Lung (tissue), 12 donors: Measurements from ENCODE around the gene DHX40. TPM values are rescaled to one million over a fixed set of nuclear protein-coding genes. Genes with fewer than 3 reads are reported as not detected.

Experiments used
- ATAC-seq: fragments of 200-7000 bp; cut with Tn5 transposase; one replicate; pipeline ENCODE4 v1.9.1; 2020; ENCODE audit warnings: moderate number of reproducible peaks; ENCODE audit not compliant: insufficient read depth, low FRiP score
- DNase-seq, 3 donors: peaks; one replicate each; pipeline ENCODE4 v3.0.0-alpha.2; 2013 to 2017
- H3K27ac ChIP-seq, 2 donors: one replicate each; pipeline ENCODE4 v1.5.1; 2013; ENCODE audit warnings: mild to moderate bottlenecking in 2 of 2, moderate library complexity in 2 of 2, control low read depth in 1 of 2, inconsistent platforms in 1 of 2, low read depth in 1 of 2, low read length in 1 of 2
- H3K27me3 ChIP-seq, 3 donors: one replicate each; pipeline ENCODE4 v1.5.1; 2013; ENCODE audit warnings: low read length in 2 of 3; ENCODE audit not compliant: control insufficient read depth in 3 of 3, insufficient read depth in 3 of 3
- H3K36me3 ChIP-seq, 4 donors: one replicate each; pipeline ENCODE4 v1.5.1; 2013; ENCODE audit warnings: low read length in 4 of 4, mild to moderate bottlenecking in 1 of 4, moderate library complexity in 1 of 4; ENCODE audit not compliant: control insufficient read depth in 4 of 4, insufficient read depth in 4 of 4
- H3K4me1 ChIP-seq, 5 donors: one replicate each; pipeline ENCODE4 v1.5.1; 2013; ENCODE audit warnings: low read length in 5 of 5, mild to moderate bottlenecking in 2 of 5, moderate library complexity in 1 of 5; ENCODE audit not compliant: control insufficient read depth in 5 of 5, insufficient read depth in 5 of 5
- H3K4me3 ChIP-seq: one replicate; pipeline ENCODE4 v1.5.1; 2013; ENCODE audit warnings: mild to moderate bottlenecking, control low read depth, moderate library complexity
- H3K9ac ChIP-seq, 2 donors: one replicate each; pipeline ENCODE4 v1.5.1; 2013; ENCODE audit warnings: low read length in 2 of 2, control low read depth in 1 of 2; ENCODE audit not compliant: insufficient read depth in 1 of 2
- H3K9me3 ChIP-seq, 4 donors: one replicate each; pipeline ENCODE4 v1.5.1; 2013; ENCODE audit warnings: low read length in 3 of 4, mild to moderate bottlenecking in 1 of 4, moderate library complexity in 1 of 4; ENCODE audit not compliant: control insufficient read depth in 4 of 4, insufficient read depth in 3 of 4
- CTCF ChIP-seq: IDR thresholded peaks from 2 replicates; pipeline ENCODE4 v1.5.1; 2012; ENCODE audit warnings: mild to moderate bottlenecking; ENCODE audit errors: control extremely low read depth, extremely low read depth
- WGBS, 2 donors: extraction: QIAGEN DNeasy Blood & Tissue Kit; methylation state at CpG; one replicate each; pipeline ENCODE4 v1.1.7; 2013; 5-methylcytosine and 5-hydroxymethylcytosine counted together
- polyA plus RNA-seq, 2 donors: library from polyadenylated mRNA; stranded (reverse); fragments of 200-250 nt; gene quantifications; one replicate each; pipeline ENCODE4 v1.2.1, GENCODE V29; 2013
- total RNA-seq, 2 donors: library from RNA; depleted of rRNA in 1 of 2; stranded (reverse); fragments of >200 nt in 1 of 2; gene quantifications; one replicate each; pipeline ENCODE4 v1.2.1, GENCODE V29; 2014 to 2021
- donor health status: control.
- donor health status: control.
- donor health status: Bipolar disorder and iron deficiency.
- donor health status: healthy.
- donor health status: DM: yes; HTN: yes; CAD: no.

DHX40 gene
- total and polyA plus RNA-seq, 4 donors: 12.5 to 74.5 (median 20.0) TPM

- DNase-seq (no peak), ATAC-seq (no peak)
- Histone ChIP-seq H3K9ac (no peak overlapping the region), H3K27ac (no peak overlapping the region), H3K4me1 (no peaks in the 10 kb centered on the region), H3K36me3 (peaks cover 10 to 26% (median 14%) of the 10 kb centered on the region in 4 donors), H3K4me3 (no peak overlapping the region), H3K27me3 (no peaks in the 10 kb centered on the region), H3K9me3 (no peaks in the 10 kb centered on the region)
- TF ChIP-seq CTCF: no peak
Observed at GRCh38 chr17:59600169-59600568, 34.8 kb downstream of the DHX40 start.

- no peaks in the 10 kb centered on the region for H3K9me3 ChIP-seq
- no peak overlapping the region for H3K9ac ChIP-seq
- no peaks in the 10 kb centered on the region for H3K27me3 ChIP-seq
- ATAC-seq (no peak), DNase-seq (no peak)
- no peak for TF ChIP-seq CTCF
- WGBS, 2 donors: 89 to 92% methylated on average over 2 of the region's 2 CpGs
- H3K27ac ChIP-seq: no peak overlapping the region
- no peaks in the 10 kb centered on the region for H3K4me1 ChIP-seq
- H3K36me3 ChIP-seq: peaks cover 13 to 34% (median 19%) of the 10 kb centered on the region in 4 donors
- no peak overlapping the region for H3K4me3 ChIP-seq
Observed at GRCh38 chr17:59601130-59601529, 35.7 kb downstream of the DHX40 start.

GRCh38 chr17:59607061-59607460 lies 41.7 kb downstream of the DHX40 start:
- ATAC-seq (no peak), DNase-seq (no peak)
- H3K27ac ChIP-seq: no peak overlapping the region
- H3K4me1 ChIP-seq: no peaks in the 10 kb centered on the region
- no peak overlapping the region for H3K4me3 ChIP-seq
- 28 to 56% methylated on average over 3 of the region's 3 CpGs for WGBS, 2 donors
- peaks cover 11 to 46% (median 26%) of the 10 kb centered on the region in 4 donors for H3K36me3 ChIP-seq
- TF ChIP-seq CTCF: no peak
- H3K27me3 ChIP-seq: no peaks in the 10 kb centered on the region
- H3K9ac ChIP-seq: no peak overlapping the region
- no peaks in the 10 kb centered on the region for H3K9me3 ChIP-seq

- Histone ChIP-seq H3K27ac (no peak overlapping the region), H3K36me3 (peaks cover 8 to 38% (median 21%) of the 10 kb centered on the region in 4 donors), H3K9ac (no peak overlapping the region), H3K4me1 (no peaks in the 10 kb centered on the region), H3K9me3 (no peaks in the 10 kb centered on the region), H3K27me3 (no peaks in the 10 kb centered on the region), H3K4me3 (no peak overlapping the region)
- no peak for ATAC-seq
- no peak for DNase-seq
- TF ChIP-seq CTCF: no peak
- 91 to 96% methylated on average over 5 of the region's 5 CpGs for WGBS, 2 donors
Observed at GRCh38 chr17:59607817-59608403, 42.5 kb downstream of the DHX40 start.
